H9 (cell line): ENCODE results near the gene FBXL20. TPM values are rescaled to one million over a fixed set of nuclear protein-coding genes. Genes with fewer than 3 reads are reported as not detected.

Experiments
- DNase-seq: peaks from one replicate; pipeline ENCODE4 v3.0.0-alpha.2; 2017
- H2AFZ ChIP-seq: one replicate; pipeline ENCODE4 v1.6.1; 2013; ENCODE audit warnings: mild to moderate bottlenecking, low read length, control low read depth, moderate library complexity
- H2AK5ac ChIP-seq: 2 replicates; pipeline ENCODE4 v1.6.1; 2013; ENCODE audit warnings: low read length, control low read depth, mixed read lengths; ENCODE audit not compliant: insufficient read length
- H2BK120ac ChIP-seq: one replicate; pipeline ENCODE4 v1.6.1; 2013; ENCODE audit warnings: low read depth, mild to moderate bottlenecking, low read length, control low read depth, inconsistent platforms; ENCODE audit not compliant: poor library complexity, severe bottlenecking
- H2BK12ac ChIP-seq: 2 replicates; pipeline ENCODE4 v1.6.1; 2013; ENCODE audit warnings: low read length, control low read depth, mixed read lengths, low read depth; ENCODE audit not compliant: insufficient read length
- H2BK15ac ChIP-seq: 2 replicates; pipeline ENCODE4 v1.6.1; 2013; ENCODE audit warnings: low read depth, low read length, control low read depth
- H2BK20ac ChIP-seq: one replicate; pipeline ENCODE4 v1.6.1; 2013; ENCODE audit warnings: low read depth, mild to moderate bottlenecking, low read length, control low read depth, inconsistent platforms; ENCODE audit not compliant: poor library complexity, severe bottlenecking
- H2BK5ac ChIP-seq: 2 replicates; pipeline ENCODE4 v1.6.1; 2013; ENCODE audit warnings: low read length, control low read depth, mixed read lengths; ENCODE audit not compliant: insufficient read length
- H3K14ac ChIP-seq: 2 replicates; pipeline ENCODE4 v1.6.1; 2013; ENCODE audit warnings: low read length, control low read depth; ENCODE audit not compliant: insufficient read depth
- H3K18ac ChIP-seq: 2 replicates; pipeline ENCODE4 v1.6.1; 2013; ENCODE audit warnings: low read depth, mild to moderate bottlenecking, mixed read lengths, low read length, control low read depth; ENCODE audit not compliant: insufficient read length
- H3K23ac ChIP-seq: 2 replicates; pipeline ENCODE4 v1.6.1; 2013; ENCODE audit warnings: low read length, control low read depth, mixed read lengths, low read depth; ENCODE audit not compliant: insufficient read length
- H3K23me2 ChIP-seq: 2 replicates; pipeline ENCODE4 v1.6.1; 2013; ENCODE audit warnings: low read depth, mild to moderate bottlenecking, mixed read lengths, low read length, control low read depth; ENCODE audit not compliant: insufficient read length, poor library complexity, severe bottlenecking
- H3K27ac ChIP-seq: 2 replicates; pipeline ENCODE4 v1.5.1; 2013; ENCODE audit warnings: low read length, control low read depth, mixed read lengths, low read depth; ENCODE audit not compliant: insufficient read length
- H3K27me3 ChIP-seq: 2 replicates; pipeline ENCODE4 v1.6.1; 2013; ENCODE audit warnings: low read length, control low read depth, inconsistent platforms; ENCODE audit not compliant: insufficient read depth
- H3K4ac ChIP-seq: 2 replicates; pipeline ENCODE4 v1.6.1; 2013; ENCODE audit warnings: low read depth, mild to moderate bottlenecking, control low read depth, inconsistent platforms, low read length, moderate library complexity
- H3K4me1 ChIP-seq: 2 replicates; pipeline ENCODE4 v1.6.1; 2013; ENCODE audit warnings: low read length, control low read depth, inconsistent platforms; ENCODE audit not compliant: insufficient read depth
- H3K4me2 ChIP-seq: 2 replicates; pipeline ENCODE4 v1.6.1; 2013; ENCODE audit warnings: low read length, control low read depth, mixed read lengths; ENCODE audit not compliant: insufficient read length, insufficient read depth
- H3K56ac ChIP-seq: 2 replicates; pipeline ENCODE4 v1.6.1; 2013; ENCODE audit warnings: low read depth, mild to moderate bottlenecking, mixed read lengths, low read length, control low read depth; ENCODE audit not compliant: insufficient read length
- H3K79me1 ChIP-seq: 2 replicates; pipeline ENCODE4 v1.6.1; 2013; ENCODE audit warnings: low read depth, mild to moderate bottlenecking, moderate library complexity, low read length, control low read depth, inconsistent platforms; ENCODE audit not compliant: insufficient read depth, poor library complexity, severe bottlenecking
- H3K79me2 ChIP-seq: 2 replicates; pipeline ENCODE4 v1.6.1; 2013; ENCODE audit warnings: low read length, control low read depth, inconsistent platforms; ENCODE audit not compliant: insufficient read depth
- H3K9ac ChIP-seq: 2 replicates; pipeline ENCODE4 v1.6.1; 2013; ENCODE audit warnings: low read length, control low read depth, mixed read lengths; ENCODE audit not compliant: insufficient read length; ENCODE audit errors: extremely low read depth
- H3K9me3 ChIP-seq: one replicate; pipeline ENCODE4 v1.6.1; 2013; ENCODE audit warnings: low read depth, low read length, inconsistent platforms; ENCODE audit not compliant: control insufficient read depth
- H3T11ph ChIP-seq: one replicate; pipeline ENCODE4 v1.6.1; 2013; ENCODE audit warnings: mild to moderate bottlenecking, low read length, control low read depth, inconsistent platforms
- H4K20me1 ChIP-seq: one replicate; pipeline ENCODE4 v1.6.1; 2013; ENCODE audit not compliant: control insufficient read depth, insufficient read length, insufficient read depth
- H4K5ac ChIP-seq: 2 replicates; pipeline ENCODE4 v1.6.1; 2013; ENCODE audit warnings: low read depth, mild to moderate bottlenecking, mixed read lengths, low read length, control low read depth; ENCODE audit not compliant: insufficient read length
- H4K8ac ChIP-seq: replicated peaks from 2 replicates; pipeline ENCODE4 v1.6.1; 2013; ENCODE audit warnings: low read length, control low read depth, mixed read lengths, low read depth; ENCODE audit not compliant: insufficient read length
- H4K91ac ChIP-seq: 2 replicates; pipeline ENCODE4 v1.6.1; 2013; ENCODE audit warnings: low read depth, mild to moderate bottlenecking, moderate library complexity, mixed read lengths, low read length, control low read depth; ENCODE audit not compliant: insufficient read length
- H3K27ac Mint-ChIP-seq, 3 experiments: 2 replicates in 2 of 3; 3 replicates in 1 of 3; pipeline ENCODE4 v1.8.0; 2020 to 2021; ENCODE audit warnings: mixed read lengths in 3 of 3, mild to moderate bottlenecking in 1 of 3, moderate library complexity in 1 of 3
- H3K27me3 Mint-ChIP-seq: 2 replicates; pipeline ENCODE4 v1.8.0; 2021; ENCODE audit warnings: low read depth, mild to moderate bottlenecking, moderate library complexity, mixed read lengths
- H3K36me3 Mint-ChIP-seq, 3 experiments: 2 replicates in 2 of 3; 3 replicates in 1 of 3; pipeline ENCODE4 v1.8.0; 2020 to 2021; ENCODE audit warnings: low read depth in 3 of 3, mixed read lengths in 3 of 3; ENCODE audit not compliant: insufficient read depth in 1 of 3
- H3K4me1 Mint-ChIP-seq, 2 experiments: 2 replicates each; pipeline ENCODE4 v1.8.0; 2020; ENCODE audit warnings: mixed read lengths in 2 of 2
- H3K4me3 Mint-ChIP-seq, 2 experiments: 2 replicates in 1 of 2; 3 replicates in 1 of 2; pipeline ENCODE4 v1.8.0; 2020 to 2021; ENCODE audit warnings: mild to moderate bottlenecking in 2 of 2, mixed read lengths in 2 of 2, moderate library complexity in 1 of 2
- H3K9me3 Mint-ChIP-seq, 2 experiments: 2 replicates in 1 of 2; 3 replicates in 1 of 2; pipeline ENCODE4 v1.8.0; 2020; ENCODE audit warnings: mild to moderate bottlenecking in 2 of 2, mixed read lengths in 2 of 2, moderate library complexity in 1 of 2
- CTCF ChIP-seq: fragments of 200-600 bp; sonication (generic); conservative IDR thresholded peaks from 3 replicates; pipeline ENCODE4 v1.8.0; 2021; ENCODE audit warnings: antibody characterized with exemption, mild to moderate bottlenecking
- WGBS: extraction: QIAGEN DNeasy Blood & Tissue Kit; methylation state at CpG from one replicate; pipeline ENCODE4 v1.1.7; 2013; ENCODE audit warnings: missing lambda C conversion rate, low lambda C conversion rate, mixed read lengths; ENCODE audit not compliant: insufficient read length; ENCODE audit errors: extremely low coverage; 5-methylcytosine and 5-hydroxymethylcytosine counted together
- total RNA-seq: library from RNA; stranded (reverse); gene quantifications from 2 replicates; pipeline ENCODE4 v1.2.1, GENCODE V29; 2021

FBXL20 gene
- total RNA-seq, 1 experiment from 2014 or later = 18.4 TPM

- Histone ChIP-seq H3K14ac (no peak overlapping the region), H3K27me3 (no peaks in the 10 kb centered on the region), H3K9me3 (no peaks in the 10 kb centered on the region), H3T11ph (no peak overlapping the region), H3K4me2 (no peak overlapping the region), H4K8ac (no peak overlapping the region), H4K5ac (no peak overlapping the region), H3K79me1 (no peaks in the 10 kb centered on the region), H3K23me2 (no peaks in the 10 kb centered on the region), H3K23ac (no peak overlapping the region), H2BK12ac (no peak overlapping the region), H3K4me1 (no peaks in the 10 kb centered on the region), H2BK20ac (no peak overlapping the region), H2AK5ac (no peak overlapping the region), H3K4ac (no peak overlapping the region), H4K91ac (no peak overlapping the region), H4K20me1 (no peaks in the 10 kb centered on the region), H3K27ac (no peak overlapping the region), H3K18ac (no peak overlapping the region), H3K9ac (no peak overlapping the region), H3K56ac (no peak overlapping the region), H2AFZ (no peak overlapping the region), H2BK15ac (no peak overlapping the region), H2BK5ac (no peak overlapping the region), H3K79me2 (no peaks in the 10 kb centered on the region), H2BK120ac (no peak overlapping the region)
- Mint-ChIP-seq H3K27ac (0 out of 7 replicates have a peak overlapping the region, but pooled peaks of 1 of the 3 experiments have one; percentile 3), H3K27me3 (no peaks in the 10 kb centered on the region), H3K4me1 (no peaks in the 10 kb centered on the region), H3K36me3 (no peaks in the 10 kb centered on the region), H3K4me3 (no peak overlapping the region), H3K9me3 (no peaks in the 10 kb centered on the region)
- DNase-seq = no peak
- no peak for TF ChIP-seq CTCF
- WGBS = no CpG with 5 or more reads among the region's 4 CpGs
These were observed 75.7 kb downstream of the FBXL20 start for GRCh38 chr17:39325528-39326240.
